ENCODE measurements around the gene NRG3.

GRCh38 chr10:82420001-82420400 is 545.0 kb downstream of the NRG3 start:
- no peak for TF ChIP-seq CTCF (IDR thresholded peaks at IDR 0.05)
- no peak for TF ChIP-seq POLR2A (IDR thresholded peaks at IDR 0.05)
- no peak for TF ChIP-seq EP300 (IDR thresholded peaks at IDR 0.05)

All from tibial nerve (tissue), 4 donors.